HT-29 (cell line): ENCODE results near the gene RNGTT. TPM values are rescaled to one million over a fixed set of nuclear protein-coding genes. Genes with fewer than 3 reads are reported as not detected.
"Not testable (repeated sequence)": the region's sequence is repeated elsewhere in the genome, so short reads cannot be mapped to it uniquely, and the experiment has no call there.

ENCODE experiments used
- DNase-seq: peaks from one replicate; pipeline ENCODE4 v3.0.0-alpha.2; 2015; ENCODE audit warnings: low spot score
- total RNA-seq: library from RNA; depleted of rRNA; stranded (reverse); fragments of >200 nt; shearing (Covaris generic); gene quantifications from 2 replicates; pipeline ENCODE4 v1.2.3, GENCODE V29; 2014

RNGTT gene
- total RNA-seq, 1 experiment from 2014 or later = 12.9 TPM

DNA sequence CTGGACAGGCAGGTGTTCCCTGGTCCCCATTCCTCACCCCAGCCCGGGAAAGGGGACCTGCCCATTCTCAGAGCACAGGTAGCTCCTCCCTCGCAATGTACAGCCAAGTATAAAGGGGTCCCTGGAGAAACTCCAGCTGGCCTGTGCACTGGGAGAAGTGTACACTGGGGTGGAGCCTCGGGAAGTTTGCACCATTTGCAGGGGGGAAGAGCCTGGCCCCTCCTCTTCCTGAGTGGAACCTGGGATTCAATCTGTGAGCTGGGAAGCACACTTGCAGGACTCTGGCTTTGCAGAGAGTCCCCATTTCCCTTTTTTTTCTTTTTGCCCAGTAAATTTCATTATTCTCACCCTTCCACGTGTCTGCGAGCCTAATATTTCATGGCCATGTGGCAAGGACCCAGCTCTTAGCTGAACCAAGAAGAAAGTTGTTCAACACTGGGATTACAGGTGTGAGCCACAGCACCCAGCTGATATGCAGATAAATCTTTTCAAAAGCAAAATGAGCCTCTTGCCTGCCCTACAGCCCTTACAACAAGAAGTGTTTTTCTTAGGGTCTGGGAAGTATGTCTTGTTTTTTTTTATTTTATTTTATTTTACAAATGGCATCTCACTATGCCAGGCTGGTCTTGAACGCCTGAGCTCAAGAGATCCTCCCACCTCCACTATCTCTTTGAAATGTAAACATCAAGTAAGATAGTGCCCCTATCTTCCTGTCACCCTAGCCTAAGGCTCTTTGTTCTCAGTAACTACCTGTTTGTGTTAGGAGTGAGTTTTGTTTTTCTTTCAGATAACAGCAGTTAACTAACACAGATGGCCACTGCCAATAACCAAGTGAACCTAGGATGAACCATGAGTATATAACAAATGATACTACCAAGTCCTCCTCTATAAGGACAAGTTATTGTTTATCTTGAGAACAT lies 9.3 kb upstream of the RNGTT start:
- DNase-seq = no peak

DNA sequence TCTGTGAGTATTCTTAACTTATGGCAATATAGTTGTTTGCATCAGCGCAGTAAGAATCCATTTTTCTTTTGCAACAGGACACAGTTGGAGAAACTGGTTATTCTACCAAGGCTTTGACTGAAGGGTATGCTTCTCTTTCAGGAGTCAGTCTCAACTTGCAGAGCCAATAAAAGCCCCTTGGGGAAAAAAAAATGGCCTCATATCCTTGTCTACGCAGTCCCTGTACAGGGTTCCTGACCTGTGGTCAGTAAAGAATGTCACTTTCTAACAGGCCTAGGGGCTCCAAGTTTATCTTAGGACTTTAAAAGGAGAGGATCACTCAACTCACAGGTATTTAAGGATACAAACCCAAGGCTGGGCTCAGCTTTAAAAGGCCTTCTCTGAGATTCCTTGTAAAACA lies 6.9 kb upstream of the RNGTT start:
- no peak for DNase-seq

DNA sequence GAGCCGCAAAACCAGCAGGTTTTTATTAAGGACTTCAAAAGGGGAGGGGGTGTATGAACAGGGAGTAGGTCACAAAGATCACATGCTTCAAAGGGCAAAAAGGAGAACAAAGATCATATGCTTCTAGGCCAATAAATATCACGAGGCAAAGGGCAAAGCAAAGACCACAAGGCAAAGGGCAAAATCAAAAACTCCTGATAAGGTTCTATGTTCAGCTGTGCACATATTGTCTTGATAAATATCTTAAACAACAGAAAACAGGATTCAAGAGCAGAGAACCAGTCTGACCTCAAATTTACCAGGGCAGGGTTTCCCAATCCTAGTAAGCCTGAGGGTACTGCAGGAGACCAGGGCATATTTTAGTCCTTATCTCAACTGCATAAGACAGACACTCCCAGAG lies 5.8 kb upstream of the RNGTT start:
- not testable (repeated sequence) for DNase-seq

DNA sequence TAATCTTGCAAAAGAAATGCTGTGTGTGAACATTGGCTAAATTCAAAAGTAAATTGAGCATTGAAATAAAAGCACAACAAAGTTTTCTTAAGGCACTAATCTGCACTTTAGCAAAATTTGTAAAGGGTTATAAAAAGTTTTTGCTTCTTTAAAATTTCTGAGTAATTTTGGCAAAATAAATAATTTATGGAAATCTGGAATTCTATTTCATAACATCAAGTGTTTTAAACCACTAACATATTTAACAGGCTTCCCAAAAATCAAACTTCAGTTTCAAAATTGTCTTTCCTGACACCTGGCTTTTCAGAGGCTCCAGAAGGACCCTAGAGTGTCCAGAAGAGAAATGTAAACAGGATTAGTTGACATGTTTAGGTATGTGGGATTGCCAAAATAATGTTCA lies 4.5 kb upstream of the RNGTT start:
- DNase-seq = no peak

DNA sequence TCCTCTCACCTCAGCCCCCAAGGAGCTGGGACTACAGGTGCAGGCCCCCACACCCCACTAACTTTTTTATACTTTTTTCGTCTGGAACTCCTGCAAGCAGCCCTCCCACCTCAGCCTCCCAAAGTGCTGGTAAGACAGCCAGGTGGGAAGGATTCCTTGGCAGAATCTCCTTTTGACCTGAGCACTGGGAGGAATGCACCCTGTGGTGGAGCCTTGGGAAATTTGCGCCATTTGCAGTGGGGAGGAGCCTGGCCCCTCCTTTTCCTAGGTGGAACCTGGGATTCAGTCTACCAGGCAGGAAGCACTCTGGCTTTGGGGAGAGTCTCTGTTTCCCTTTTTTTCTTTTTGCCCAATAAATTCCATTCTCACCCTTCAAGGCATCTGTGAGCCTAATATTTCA lies 2.3 kb upstream of the RNGTT start:
- DNase-seq = no peak

DNA sequence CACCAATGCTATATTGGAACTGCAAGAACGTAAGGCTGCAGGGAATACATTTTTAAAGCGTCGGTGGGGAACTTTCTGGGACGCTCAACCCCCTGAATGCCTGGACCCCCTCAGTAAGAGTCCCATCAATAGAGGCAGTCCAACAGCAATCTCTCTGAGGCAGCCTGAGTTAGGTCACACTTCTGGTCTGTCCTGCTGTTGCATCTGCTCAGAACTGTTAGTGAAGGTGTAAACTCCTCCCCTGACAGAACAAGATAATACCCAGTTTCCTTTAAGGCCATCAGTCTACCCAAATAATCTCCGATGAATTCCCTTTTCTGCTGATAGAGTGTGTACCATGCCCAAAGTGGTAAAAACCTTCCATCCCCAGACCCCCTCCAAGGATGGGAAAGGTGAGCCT lies 1.1 kb upstream of the RNGTT start:
- no peak for DNase-seq

DNA sequence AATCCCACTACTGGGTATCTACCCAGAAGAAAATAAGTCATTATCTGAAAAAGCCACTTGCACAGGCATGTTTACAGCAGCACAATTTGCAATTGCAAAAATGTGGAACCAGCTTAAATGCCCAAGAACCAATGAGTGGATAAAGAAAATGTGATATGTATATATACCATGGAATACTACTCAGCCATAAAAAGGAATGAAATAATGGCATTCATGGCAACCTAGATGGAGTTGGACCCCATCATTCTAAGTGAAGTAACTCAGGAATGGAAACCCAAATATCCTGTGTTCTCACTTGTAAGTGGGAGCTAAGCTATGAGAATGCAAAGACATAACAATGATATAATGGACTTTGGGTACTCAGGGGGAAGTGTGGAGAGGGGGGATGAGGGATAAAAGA lies 4.6 kb downstream of the RNGTT start:
- no peak for DNase-seq

DNA sequence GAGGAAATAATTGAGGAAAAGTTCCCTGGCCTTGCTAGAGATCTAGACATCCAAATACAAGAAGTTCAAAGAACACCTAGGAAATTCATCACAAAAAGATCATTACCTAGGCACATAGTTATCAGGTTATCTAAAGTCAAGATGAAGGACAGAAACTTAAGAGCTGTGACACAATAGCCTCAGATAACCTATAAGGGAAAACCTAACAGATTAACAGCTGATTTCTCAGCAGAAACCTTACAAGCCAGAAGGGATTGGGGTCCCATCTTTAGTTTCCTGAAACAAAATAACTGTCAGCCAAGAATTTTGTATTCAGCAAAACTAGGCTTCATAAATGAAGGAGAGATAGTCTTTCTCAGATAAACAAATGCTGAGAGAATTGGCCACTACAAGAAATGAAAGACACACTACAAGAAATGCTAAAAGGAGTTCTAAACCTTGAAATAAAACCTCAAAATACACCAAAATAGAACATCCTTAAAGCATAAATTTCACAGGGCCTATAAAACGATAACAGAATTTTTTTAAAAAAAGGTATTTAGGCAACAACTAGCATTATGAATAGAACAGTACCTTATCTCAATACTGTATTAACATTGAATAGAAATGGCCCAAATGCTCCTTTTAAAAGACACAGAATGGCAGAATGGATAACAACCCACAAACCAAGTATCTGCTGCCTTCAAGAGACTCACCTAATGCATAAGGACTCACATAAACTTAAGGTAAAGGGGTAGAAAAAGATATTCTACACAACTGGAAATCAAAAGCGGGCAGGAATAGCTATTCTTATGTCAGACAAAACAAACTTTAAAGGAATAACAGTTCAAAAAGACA lies 9.7 kb downstream of the RNGTT start:
- DNase-seq = no peak

DNA sequence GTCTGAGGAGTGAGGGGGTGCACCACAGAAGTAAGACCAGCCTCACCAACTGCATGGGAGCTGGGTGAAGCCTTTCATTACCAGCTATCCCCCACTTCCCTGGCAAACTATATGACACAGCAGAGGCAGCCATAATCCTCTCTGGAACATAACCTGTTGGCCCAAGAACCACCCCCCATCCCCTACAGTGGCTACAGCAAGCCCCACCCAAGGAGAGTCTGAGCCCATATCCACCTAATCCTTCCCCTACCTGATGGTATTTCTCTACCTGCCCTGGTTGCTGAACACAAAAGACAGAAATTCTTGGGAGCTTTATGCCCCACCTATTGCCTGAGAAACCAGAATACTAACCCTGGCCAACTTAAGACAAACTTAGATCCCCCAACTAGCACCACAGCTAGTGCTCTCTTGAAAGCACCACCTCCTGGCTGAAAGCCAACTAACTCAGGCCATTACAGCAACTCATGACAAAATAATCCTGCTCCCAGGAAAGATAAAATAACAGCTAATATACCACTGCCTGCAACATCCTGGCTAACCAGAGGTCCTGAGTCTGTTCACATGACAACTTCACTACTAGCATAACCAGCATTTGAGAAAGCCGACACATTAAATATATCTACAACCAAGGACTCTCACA lies 11.2 kb downstream of the RNGTT start:
- peak; percentile 20 for DNase-seq

DNA sequence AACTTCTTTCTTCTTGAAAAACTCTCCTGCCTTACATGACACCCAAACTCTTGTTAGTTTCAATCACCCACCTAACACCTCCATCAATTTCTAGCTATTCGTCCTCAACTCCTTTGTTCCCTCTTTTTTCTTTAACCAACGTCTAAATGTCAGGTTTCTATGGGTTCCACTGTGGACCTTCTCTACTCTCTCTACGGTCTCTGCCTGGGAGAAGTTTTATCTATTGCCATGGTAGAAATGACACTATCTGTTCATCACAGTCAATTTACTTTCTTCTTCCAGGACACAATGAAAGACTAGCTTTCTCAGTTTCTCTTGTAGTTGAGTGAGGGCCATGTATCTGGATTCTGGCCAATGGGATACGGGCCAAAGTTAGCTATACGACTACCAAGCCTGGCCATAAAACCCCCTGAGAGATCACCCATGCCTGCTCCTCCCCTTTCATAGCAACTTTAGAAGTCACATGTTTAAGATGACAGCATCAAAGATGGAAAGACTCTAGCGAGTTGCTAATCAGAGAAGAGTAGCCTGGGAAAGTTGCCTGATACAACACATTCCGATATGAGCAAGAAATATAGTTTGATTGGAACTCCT lies 17.9 kb downstream of the RNGTT start:
- no peak for DNase-seq

DNA sequence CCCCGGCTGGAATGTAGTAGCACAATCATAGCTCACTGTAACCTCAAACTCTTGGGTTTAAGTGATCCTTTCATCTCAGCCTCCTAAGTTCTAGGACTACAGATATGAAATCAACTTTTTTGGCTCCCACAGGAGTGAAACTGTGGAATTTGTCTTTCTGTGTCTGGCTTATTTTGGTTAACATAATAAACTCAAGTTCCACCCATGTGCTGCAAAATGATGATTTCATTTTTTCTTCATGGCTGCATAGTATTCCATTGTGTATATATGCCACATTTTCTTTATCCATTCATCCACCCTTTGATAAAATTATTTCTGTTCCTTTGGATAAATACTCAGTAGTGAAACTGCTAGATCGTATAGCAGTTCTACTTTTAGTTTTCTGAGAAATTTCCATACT lies 29.9 kb downstream of the RNGTT start:
- no peak for DNase-seq

DNA sequence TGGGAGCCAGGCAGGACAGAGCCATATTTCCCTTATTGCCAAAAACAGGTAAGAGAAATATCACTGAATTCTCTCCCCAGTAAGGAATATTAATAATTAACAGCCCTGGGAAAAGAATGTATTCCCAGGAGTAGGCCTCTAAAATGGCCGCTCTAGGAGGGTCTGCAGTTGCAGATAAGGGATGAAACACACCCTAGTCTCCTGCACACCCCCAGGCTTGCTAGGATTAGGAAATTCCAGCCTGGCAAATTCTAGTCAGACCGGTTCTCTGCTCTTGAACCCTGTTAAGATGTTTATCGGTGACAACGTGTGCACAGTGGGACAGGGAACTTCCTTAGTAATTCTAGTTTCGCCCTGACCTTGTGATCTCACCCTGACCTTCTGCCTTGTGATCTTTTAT lies 31.4 kb downstream of the RNGTT start:
- not testable (repeated sequence) for DNase-seq

DNA sequence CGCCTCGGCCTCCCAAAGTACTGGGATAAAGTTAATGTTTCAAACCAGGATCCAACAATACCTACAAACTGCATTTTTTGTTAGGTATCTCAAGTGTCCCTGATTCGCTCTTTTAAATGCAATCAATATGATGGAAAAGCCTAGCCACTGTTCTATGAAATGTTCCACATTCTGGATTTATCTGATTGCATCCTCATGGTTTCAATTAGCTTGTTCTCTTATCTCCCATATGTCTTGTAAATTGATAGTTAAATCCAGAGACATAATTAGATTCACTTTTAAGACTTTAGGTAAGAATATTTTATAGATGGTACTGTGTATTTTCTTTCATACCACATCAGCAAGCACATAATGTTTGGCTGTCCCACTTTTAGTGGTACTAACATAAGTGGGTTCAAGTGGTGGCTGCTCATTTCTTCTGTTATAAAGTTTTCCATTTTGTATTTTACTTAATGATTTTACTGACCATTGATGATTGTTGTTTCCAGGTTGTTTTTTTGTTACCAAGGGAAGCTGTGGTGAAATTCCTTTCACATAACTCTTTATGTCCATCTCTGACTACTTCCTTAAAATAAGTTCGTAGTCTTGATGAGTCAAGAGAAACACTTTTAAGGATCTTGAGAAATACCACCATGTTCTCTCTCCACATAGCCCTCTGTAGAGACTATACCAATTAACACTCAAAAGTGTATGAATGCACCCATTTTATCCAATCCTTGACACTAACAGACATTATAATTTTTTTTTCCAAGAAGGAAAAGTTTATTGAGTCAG lies 40.5 kb downstream of the RNGTT start:
- no peak for DNase-seq

DNA sequence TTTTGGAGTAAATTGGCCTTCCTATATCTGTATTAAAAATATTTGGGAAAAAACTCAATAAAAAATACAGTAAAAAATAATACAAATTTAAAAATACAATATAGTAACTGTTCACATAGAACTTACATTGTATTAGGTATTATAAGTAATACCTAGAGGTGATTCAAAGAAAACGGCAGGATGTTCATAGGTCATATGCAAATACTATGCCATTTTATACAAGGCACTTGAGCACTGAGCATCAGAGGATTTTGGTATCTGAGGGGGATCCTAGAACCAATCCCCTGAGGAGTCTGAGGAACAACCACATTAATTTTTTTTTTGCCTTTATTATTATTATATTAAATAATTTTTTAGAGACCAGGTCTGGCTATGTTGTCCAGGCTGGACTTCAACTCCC lies 41.7 kb downstream of the RNGTT start:
- no peak for DNase-seq

DNA sequence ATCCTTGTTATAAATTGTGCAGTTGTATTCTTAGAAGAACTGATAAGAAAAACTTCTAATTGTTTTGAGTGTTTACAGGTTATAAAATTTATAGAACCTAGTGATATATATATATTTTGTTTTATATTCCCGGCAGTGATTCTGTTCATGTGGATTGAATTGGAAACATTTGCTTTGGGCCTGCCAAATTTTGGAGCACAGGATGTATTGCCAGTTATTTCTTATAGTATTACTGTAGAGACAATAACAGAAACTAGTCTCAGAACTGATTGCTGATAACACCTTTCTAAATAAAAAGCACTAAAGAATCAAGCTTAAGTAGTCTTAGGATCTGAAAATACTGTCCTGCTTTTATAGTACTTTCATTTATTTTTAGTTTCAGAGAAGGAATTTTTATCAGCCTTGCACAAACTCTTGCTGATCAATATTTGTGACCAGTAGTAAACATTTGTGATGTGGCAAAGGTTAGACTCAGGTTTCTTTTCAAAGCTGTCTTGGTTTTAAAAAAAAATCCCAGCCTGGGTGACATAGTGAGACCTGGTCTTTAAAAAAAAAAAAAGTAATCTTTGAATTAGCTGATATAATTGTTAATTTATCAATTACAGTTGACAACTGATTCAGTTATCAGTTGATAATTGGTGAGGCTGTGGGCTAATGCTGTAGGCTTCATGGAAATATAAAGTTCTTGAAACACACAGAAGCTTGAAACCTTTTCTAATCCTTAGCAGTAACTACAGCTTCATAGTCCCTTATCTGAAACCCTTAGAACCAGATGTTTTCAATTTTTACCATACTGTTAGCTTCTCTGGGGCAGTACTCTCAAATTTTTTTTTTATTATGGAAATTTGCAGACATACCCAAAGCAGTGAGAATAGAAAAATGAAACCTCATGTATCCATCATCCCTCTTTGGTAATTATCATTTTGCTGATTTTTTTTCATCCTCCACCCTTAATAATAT lies 42.4 kb downstream of the RNGTT start:
- DNase-seq = no peak

DNA sequence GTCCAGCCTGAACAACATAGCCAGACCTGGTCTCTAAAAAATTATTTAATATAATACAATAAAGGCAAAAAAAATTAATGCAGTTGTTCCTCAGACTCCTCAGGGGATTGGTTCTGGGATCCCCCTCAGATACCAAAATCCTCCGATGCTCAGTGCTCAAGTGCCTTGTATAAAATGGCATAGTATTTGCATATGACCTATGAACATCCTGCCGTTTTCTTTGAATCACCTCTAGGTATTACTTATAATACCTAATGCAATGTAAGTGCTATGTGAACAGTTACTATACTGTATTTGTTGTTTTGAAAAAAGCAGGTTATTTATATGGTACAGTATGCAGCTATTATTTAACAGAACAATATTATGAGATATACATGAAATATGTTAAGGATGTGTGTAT lies 43.3 kb downstream of the RNGTT start:
- DNase-seq = no peak

DNA sequence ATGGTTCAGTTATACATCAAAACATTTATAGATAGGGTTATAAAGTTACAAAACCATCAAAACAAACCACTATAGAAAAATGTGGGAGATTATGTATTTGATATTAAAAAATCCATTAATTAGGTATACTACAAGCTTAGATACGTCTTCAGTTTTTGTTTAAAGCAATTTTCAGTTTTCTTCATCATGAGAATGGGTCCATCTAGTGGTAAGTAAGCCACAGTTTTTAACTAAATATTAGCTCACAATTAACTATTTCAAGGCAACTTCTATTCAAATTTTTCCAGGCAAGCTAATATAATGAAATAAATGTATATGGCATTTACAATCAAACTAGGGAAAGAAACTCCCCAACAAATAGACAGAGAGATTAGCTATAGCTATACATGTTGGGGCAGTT lies 44.4 kb downstream of the RNGTT start:
- DNase-seq = no peak

DNA sequence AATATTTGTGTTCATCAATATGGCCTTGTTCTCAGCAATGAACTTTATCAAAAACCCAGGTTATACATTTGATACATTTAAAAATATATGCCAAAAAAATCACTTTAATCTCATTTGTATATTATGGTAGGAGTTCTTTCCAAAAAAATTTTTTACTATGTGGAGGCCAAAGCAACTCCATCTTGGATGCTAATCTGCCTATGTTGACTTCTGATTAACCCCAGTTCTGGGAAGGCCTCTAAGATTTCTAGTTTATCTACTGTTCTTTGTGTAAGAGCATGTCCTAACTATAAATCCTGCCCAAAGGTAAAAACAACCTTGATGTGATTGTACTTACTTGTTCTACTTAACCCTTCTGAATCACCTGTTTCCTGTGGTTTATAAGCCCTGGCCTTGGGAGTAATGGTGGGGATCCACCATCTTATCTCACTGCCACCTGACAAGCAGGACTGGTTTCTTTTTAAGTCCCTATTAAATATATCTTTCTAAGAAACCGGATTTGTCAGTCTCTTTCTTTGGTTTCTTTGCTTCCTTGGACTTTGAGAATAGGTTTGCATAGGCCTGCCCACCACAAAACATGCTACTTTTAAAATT lies 46.7 kb downstream of the RNGTT start:
- no peak for DNase-seq

DNA sequence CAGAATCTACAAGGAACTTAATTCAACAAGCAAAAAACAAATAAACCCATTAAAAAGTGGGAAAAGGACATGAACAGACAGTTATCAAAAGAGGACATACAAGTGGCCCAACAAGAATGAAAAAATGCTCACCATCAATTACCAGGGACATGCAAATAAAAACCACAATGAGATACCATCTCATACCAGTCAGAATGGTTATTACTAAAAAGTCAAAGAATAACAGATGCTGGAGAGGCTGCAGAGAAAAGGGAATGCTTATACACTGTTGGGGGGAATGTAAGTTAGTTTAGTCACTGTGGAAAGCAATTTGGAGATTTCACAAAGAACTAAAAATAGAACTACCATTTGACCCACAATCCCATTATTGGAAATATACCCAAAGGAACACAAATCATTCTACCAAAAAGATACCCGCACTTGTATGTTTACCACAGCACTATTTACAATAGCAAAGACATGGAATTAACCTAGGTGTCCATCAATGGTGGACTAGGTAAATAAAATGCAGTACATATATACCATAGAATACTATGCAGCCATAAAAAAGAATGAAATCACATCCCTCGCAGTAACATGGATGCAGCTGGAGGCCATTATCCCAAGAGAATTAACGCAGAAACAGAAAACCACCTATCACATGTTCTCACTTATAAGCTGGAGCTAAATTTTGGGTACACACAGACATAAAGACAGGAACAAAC lies 48.4 kb downstream of the RNGTT start:
- DNase-seq = no peak
